Retina (tissue), 1 donor: ENCODE measurements around the gene GDF10.

ENCODE experiments used
- DNase-seq: peaks from one replicate; pipeline ENCODE4 v3.0.0-alpha.2; 2016

The GDF10 gene

GRCh38 chr10:47299611-47300428 lies at the start of gene GDF10:
Gene GDF10, plus strand, starts transcription at chr10:47300197. Its CDS starts 455 bp downstream, at chr10:47300652.
- peak; percentile 60 for DNase-seq

DNA sequence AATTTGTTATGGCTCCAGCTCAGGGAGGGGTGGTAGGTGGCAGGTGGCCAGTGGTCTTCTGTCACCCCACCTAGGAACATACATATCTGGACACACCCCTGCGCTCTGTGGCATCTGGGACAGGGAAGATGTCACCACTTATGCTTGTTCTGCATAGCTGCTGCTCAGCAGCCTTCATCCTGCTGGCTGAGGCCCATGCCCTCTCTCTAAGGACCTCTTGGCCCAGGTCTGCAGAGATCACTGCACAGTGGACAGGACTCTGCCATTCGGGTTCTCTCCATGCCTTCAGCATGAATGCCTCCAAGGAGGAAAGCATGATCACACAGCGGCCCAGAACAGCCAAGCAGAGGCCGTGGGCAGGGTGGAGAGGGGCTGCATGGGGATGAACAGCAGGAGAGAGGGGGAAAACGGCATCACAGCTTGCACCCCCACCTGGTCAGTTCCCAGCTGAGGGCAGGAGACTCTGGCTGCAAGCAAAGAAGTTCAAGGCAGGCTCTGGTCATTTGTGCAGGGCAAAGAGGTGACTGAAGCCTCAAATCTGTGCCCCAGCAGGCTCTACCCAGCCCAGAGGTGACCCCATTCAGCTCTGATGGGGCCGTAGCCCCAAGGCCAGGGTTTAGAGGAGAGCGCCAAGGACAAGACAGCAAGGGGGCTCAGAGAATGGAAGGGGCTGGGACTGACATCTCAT lies 47.8 kb upstream of the GDF10 start:
- DNase-seq: no peak

DNA sequence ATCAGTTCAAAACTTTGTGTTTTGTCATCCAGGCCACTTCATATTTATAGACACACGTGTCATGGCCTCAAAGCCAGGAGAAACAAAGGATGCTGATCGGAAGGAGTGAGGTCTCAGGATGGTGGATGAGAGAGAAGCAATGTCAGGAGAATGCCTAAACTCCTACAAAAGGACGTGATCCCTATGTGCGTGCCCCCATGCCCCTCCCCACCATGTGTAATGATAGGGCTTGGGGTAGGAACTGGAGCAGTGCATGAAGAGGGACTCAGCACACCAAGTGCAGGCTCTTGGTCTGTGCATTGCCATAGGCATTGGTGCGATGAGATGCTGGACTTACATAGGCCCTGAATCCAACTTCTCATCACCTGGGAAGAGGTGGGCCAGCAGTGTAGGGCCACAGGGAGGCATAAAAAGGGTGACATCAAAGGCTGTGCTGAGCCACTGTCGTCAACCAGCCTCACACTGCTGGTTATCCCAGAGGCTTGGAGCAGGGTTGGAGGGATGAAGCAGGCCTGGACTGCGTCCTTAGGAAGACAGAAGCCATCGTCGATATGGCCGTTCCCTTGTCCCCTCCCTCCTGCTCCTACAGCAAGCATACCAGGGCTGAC lies 46.9 kb upstream of the GDF10 start:
- no peak for DNase-seq

- peak; percentile 39 for DNase-seq
Observed at GRCh38 chr10:47253651-47254375, 46.2 kb upstream of the GDF10 start.

GRCh38 chr10:47254611-47255010 lies 45.4 kb upstream of the GDF10 start:
- DNase-seq: no peak

DNA sequence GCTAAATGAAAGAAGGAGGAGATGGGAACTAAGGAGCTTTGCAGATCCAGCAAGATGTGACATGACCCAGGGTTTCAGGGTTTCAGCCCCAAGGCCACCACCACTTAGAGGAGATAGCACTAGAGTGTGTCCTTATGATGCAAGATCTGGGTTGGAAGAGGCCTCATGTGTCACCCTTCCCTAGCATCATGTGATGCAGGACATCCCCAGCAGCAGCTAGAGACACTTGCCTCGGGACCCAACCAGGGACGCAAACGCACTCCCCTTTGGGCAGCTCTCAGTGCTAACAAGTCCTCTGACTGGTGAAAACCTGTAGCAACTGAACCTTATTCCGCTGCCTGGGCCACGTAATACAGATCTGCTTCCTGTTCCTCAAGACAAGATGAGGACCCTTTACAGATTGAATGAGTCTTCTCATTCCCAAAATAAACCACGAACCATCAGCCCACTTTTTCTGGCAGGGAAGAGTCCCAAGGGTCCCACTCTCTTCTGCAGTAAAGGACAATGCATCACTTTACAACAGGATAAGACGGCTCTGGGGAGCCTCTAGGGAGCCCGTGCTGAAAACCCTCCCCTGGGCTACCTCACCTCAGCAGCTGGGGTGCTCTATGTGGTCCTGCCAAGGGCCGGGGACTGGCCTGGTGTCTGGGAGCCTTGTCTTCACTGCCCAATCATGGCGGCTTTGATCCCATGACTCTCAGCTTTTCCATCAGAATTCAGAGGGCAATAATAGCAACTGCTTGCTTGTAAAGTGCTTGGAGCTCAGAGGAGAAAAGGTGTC lies 44.8 kb upstream of the GDF10 start:
- no peak for DNase-seq

GRCh38 chr10:47255866-47256265 lies 44.1 kb upstream of the GDF10 start:
- no peak for DNase-seq

DNA sequence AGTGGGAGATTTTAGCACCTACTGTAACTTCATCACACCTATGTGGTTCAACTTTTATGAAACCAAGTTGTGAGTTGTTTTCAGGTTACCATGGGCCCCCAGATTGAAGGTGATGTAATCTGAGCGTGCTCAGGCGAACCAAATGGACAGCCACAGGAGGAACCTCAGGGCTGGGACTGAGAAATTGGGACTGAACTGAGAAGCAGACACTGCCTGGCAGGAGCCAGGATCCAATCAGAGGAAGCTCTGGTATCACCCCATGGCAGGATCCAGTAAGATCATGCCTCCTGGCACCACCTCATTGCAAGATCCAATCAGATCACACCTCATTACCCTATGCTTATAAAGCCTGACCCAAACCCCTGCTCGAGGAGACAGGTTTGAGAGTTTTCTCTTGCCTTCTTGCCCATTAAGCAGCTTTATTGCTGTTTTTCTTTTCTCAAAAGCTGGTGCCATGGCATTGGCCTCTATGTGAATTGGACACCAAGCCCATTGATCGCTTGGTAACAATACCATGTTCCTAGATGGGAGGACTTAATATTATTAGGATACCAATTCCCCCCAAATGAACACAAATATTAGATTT lies 43.2 kb upstream of the GDF10 start:
- DNase-seq: no peak

GRCh38 chr10:47257396-47258120 lies 42.4 kb upstream of the GDF10 start:
- no peak for DNase-seq

GRCh38 chr10:47258921-47259320 lies 41.1 kb upstream of the GDF10 start:
- DNase-seq: no peak

DNA sequence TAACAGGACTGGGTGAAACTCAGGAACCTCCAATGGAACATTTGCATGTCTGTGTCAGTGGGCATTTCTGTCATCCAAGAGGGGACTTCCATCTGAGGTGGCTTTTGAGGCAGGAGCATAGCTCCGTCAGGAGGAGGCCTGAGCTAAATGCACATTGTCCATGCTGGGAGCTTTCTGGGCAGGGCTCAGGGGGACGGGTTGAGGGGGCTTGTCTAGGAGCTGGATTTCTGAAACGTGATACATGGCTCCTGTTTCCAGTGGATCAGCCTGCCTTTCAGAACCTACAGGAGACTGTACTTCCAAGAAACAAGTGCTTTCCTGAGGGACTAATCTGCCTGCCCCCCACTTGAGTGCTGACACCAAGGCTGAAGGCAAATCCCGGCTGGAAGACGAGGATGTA lies 40.5 kb upstream of the GDF10 start:
- DNase-seq: no peak

DNA sequence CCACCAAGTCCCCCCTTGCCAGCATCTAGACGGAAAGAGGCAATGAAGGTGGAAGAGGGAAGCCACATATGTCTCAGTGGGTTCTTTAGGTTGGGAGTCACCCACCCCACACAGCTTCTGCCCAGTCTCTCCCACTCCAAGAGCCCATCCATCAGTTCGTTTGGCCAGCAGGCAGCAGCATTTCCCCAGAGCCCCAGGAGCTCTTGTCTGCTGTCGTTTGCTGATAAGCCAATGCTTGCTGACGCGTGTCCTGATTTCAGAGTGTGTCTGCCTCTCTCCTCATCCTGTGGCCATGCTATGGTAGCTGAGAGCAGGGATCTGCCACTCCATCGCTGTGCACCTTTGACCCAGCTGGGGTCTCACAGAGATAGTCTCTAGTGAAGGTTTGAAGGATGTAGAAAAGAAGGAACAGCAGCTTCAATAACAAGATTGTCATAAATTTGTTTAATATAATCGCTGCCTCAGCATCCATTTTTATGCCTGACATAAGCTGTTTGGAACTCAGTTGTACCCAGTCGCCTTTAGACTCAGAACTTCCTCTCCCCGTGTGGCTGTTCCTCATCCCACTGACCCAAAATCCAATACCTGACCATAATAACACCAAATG lies 39.4 kb upstream of the GDF10 start:
- peak; percentile 60 for DNase-seq

- no peak for DNase-seq
Observed at GRCh38 chr10:47261121-47261520, 38.9 kb upstream of the GDF10 start.

DNA sequence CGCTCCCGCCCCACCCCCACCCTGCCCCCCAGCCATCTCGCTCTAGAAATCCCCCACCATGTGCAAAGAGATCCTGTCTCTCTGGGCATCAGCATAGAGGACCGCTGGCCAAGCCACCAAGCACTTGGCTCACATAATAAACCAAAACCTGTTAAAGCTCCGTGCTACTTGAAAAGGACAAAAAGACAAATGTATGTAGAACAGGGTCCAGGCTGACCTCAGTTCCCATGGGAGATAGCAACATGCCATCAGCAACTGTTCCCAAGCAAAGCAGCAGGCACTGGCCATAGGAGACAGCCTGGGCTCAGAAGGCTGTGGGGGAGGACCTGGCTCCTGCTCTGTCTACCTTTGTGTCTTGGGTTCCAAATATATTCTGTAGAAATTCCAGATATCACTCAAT lies 38.4 kb upstream of the GDF10 start:
- DNase-seq: no peak

- DNase-seq: no peak
Observed at GRCh38 chr10:47262606-47263533, 37.1 kb upstream of the GDF10 start.

- no peak for DNase-seq
Observed at GRCh38 chr10:47264797-47265281, 35.2 kb upstream of the GDF10 start.

DNA sequence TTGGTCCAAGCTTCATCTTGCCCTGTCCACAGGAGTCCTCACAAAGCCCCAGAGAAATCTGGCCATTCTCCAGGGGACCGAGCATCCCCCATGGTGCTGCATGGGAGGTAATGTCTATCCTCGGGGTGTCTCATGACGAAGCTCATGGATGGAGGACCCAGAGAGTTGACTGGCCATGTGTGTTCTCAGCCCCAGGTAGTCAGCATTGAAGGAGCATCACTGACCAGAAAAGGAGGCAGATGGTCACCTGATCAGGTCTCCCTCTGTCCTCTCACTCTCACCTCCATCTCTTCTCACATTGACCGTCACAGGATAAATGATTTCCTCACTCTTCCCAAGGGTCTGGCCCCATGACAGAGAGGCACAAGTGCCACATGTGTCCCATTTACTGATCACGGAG lies 33.4 kb upstream of the GDF10 start:
- DNase-seq: no peak

DNA sequence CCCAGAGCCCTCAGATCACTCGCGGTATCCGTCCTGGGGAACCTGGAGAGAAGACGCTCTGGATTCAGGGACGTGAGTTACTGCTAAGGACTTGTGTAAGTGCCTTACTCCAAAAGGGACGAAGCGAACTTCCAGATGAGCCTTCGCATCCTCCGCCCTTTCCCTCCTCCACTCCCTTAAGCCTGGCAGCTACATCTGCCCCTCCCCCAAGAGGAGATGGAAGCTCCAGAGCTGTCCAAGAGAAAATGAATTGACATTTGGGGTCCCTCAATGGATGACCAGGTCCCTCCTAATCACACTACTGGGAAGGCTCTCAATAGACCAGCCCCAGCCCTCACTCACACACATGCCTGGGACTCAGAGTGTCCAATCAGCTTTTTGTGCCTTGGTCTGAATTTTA lies 31.3 kb upstream of the GDF10 start:
- no peak for DNase-seq

GRCh38 chr10:47269294-47269693 lies 30.7 kb upstream of the GDF10 start:
- no peak for DNase-seq

DNA sequence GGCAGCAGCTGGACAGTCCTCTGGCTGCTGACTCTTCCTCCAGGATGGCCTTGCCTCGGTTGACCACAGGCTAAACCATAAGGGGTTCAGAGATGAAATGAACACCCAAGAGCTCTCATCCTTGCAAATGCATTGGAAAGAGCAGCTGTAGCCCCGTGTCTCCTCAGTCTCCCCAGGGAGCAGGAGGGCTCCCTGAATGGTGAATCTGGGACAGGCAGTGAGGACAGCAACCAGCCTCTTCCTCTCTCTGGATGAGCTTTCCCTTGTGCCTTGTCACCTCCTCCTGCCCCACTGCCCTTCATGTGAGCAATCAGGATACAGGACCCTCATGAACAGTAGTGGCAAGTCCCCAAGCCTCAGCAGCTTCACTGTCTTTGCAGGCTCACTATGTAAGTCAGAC lies 23.9 kb upstream of the GDF10 start:
- no peak for DNase-seq
